T-helper 17 cell (primary cell): Measurements from ENCODE around the gene ADNP2. TPM values are rescaled to one million over a fixed set of nuclear protein-coding genes. Genes with fewer than 3 reads are reported as not detected.

Experiments used
- ATAC-seq: fragments of 150-1000 bp; cut with Tn5 transposase; 2 replicates; pipeline ENCODE4 v1.10.0; 2021; ENCODE audit warnings: mild to moderate bottlenecking, moderate library complexity
- DNase-seq, 3 donors: peaks; one replicate each; pipeline versions ENCODE4 v3.0.0 to v3.0.0-alpha.2; 2020 to 2021
- H3K9me3 ChIP-seq: one replicate; pipeline ENCODE4 v1.7.0; 2013; ENCODE audit warnings: low read length, mild to moderate bottlenecking; ENCODE audit not compliant: control insufficient read depth, poor library complexity, severe bottlenecking
- H3K27ac Mint-ChIP-seq: one replicate; pipeline ENCODE4 v1.8.0; 2022; ENCODE audit warnings: mild to moderate bottlenecking, moderate library complexity, mixed read lengths
- H3K27me3 Mint-ChIP-seq: one replicate; pipeline ENCODE4 v1.8.0; 2022; ENCODE audit warnings: mixed read lengths
- H3K36me3 Mint-ChIP-seq: one replicate; pipeline ENCODE4 v1.8.0; 2022; ENCODE audit warnings: low read depth, mixed read lengths
- H3K4me1 Mint-ChIP-seq: one replicate; pipeline ENCODE4 v1.8.0; 2022; ENCODE audit warnings: mild to moderate bottlenecking, mixed read lengths
- H3K4me3 Mint-ChIP-seq: one replicate; pipeline ENCODE4 v1.8.0; 2022; ENCODE audit warnings: mild to moderate bottlenecking, moderate library complexity, mixed read lengths
- total RNA-seq, 4 donors: library from RNA in 2 of 4; stranded (reverse) in 2 of 4; gene quantifications; one replicate each; pipeline ENCODE4 v1.2.3 and lab custom pipeline; 2022 to 2026

ADNP2 gene
- total RNA-seq, 2 donors from 2014 or later = 41.5 to 50.0 TPM

GRCh38 chr18:80183273-80184050 lies 74.4 kb downstream of the ADNP2 start:
- no peak overlapping the region for H3K27ac Mint-ChIP-seq
- no peaks in the 10 kb centered on the region for H3K9me3 ChIP-seq
- H3K36me3 Mint-ChIP-seq = no peaks in the 10 kb centered on the region
- peaks cover 3% of the 10 kb centered on the region for H3K4me1 Mint-ChIP-seq
- ATAC-seq = no peak
- peaks cover 40% of the 10 kb centered on the region for H3K27me3 Mint-ChIP-seq
- H3K4me3 Mint-ChIP-seq = no peak overlapping the region
- no peak for DNase-seq

- ATAC-seq = no peak
- no peak overlapping the region for H3K4me3 Mint-ChIP-seq
- DNase-seq = no peak
- H3K36me3 Mint-ChIP-seq = no peaks in the 10 kb centered on the region
- peaks cover 44% of the 10 kb centered on the region for H3K27me3 Mint-ChIP-seq
- H3K27ac Mint-ChIP-seq = no peak overlapping the region
- H3K4me1 Mint-ChIP-seq = no peaks in the 10 kb centered on the region
- no peaks in the 10 kb centered on the region for H3K9me3 ChIP-seq
Measured at GRCh38 chr18:80184243-80184772, 75.2 kb downstream of the ADNP2 start.

GRCh38 chr18:80185545-80185944 lies 76.5 kb downstream of the ADNP2 start:
- H3K4me1 Mint-ChIP-seq = no peaks in the 10 kb centered on the region
- DNase-seq (no peak), ATAC-seq (no peak)
- no peak overlapping the region for H3K27ac Mint-ChIP-seq
- H3K9me3 ChIP-seq = no peaks in the 10 kb centered on the region
- H3K27me3 Mint-ChIP-seq = peaks cover 51% of the 10 kb centered on the region
- H3K36me3 Mint-ChIP-seq = no peaks in the 10 kb centered on the region
- no peak overlapping the region for H3K4me3 Mint-ChIP-seq

- no peak overlapping the region for H3K27ac Mint-ChIP-seq
- H3K4me3 Mint-ChIP-seq = no peak overlapping the region
- H3K27me3 Mint-ChIP-seq = peaks cover 55% of the 10 kb centered on the region
- ATAC-seq = no peak
- H3K9me3 ChIP-seq = no peaks in the 10 kb centered on the region
- no peaks in the 10 kb centered on the region for H3K36me3 Mint-ChIP-seq
- H3K4me1 Mint-ChIP-seq = no peaks in the 10 kb centered on the region
- no peak for DNase-seq
Measured at GRCh38 chr18:80187956-80188642, 79.0 kb downstream of the ADNP2 start.

- Mint-ChIP-seq H3K4me1 (no peaks in the 10 kb centered on the region), H3K27me3 (peaks cover 56% of the 10 kb centered on the region), H3K4me3 (no peak overlapping the region), H3K27ac (no peak overlapping the region), H3K36me3 (no peaks in the 10 kb centered on the region)
- no peaks in the 10 kb centered on the region for H3K9me3 ChIP-seq
- ATAC-seq = no peak
- DNase-seq = no peak
Measured at GRCh38 chr18:80188643-80189530, 79.8 kb downstream of the ADNP2 start.

GRCh38 chr18:80189531-80189865 lies 80.4 kb downstream of the ADNP2 start:
- Mint-ChIP-seq H3K27me3 (peaks cover 57% of the 10 kb centered on the region), H3K4me1 (no peaks in the 10 kb centered on the region), H3K4me3 (no peak overlapping the region), H3K36me3 (no peaks in the 10 kb centered on the region), H3K27ac (no peak overlapping the region)
- ATAC-seq = no peak
- no peaks in the 10 kb centered on the region for H3K9me3 ChIP-seq
- DNase-seq = no peak

Other genes with a start within 250 kb of the ADNP2 start
- 10 to 100 TPM; 43.6 to 56.9 TPM for gene SLC66A2, start 157.6 kb upstream of the ADNP2 start, total RNA-seq
- 10 to 100 TPM; 17.9 to 21.5 TPM for gene HSBP1L1, start 144.6 kb upstream of the ADNP2 start, total RNA-seq
- 10 to 100 TPM; 75.2 to 77.2 TPM for gene TXNL4A, start 120.7 kb upstream of the ADNP2 start, total RNA-seq
- 10 to 100 TPM; 15.0 to 16.1 TPM for gene RBFA, start 74.8 kb upstream of the ADNP2 start, total RNA-seq
- gene PARD6G, start 138.3 kb downstream of the ADNP2 start, total RNA-seq = 1 to 10 TPM; 1.1 to 3.5 TPM